ENCODE measurements around the gene ZNF804B.

ZNF804B gene

GRCh38 chr7:89246196-89246595 lies 486.7 kb downstream of the ZNF804B start:
- TF ChIP-seq, protein P1, sequence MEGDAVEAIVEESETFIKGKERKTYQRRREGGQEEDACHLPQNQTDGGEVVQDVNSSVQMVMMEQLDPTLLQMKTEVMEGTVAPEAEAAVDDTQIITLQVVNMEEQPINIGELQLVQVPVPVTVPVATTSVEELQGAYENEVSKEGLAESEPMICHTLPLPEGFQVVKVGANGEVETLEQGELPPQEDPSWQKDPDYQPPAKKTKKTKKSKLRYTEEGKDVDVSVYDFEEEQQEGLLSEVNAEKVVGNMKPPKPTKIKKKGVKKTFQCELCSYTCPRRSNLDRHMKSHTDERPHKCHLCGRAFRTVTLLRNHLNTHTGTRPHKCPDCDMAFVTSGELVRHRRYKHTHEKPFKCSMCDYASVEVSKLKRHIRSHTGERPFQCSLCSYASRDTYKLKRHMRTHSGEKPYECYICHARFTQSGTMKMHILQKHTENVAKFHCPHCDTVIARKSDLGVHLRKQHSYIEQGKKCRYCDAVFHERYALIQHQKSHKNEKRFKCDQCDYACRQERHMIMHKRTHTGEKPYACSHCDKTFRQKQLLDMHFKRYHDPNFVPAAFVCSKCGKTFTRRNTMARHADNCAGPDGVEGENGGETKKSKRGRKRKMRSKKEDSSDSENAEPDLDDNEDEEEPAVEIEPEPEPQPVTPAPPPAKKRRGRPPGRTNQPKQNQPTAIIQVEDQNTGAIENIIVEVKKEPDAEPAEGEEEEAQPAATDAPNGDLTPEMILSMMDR (IDR thresholded peaks at IDR 0.05; ENCODE audit: control insufficient read depth, extremely low read depth, insufficient read depth), result no peak
- H3K4me3 ChIP-seq (ENCODE audit: low read depth, low read length), result no peak overlapping the region
- DNase-seq (ENCODE audit: low read depth), result no peak

DNA sequence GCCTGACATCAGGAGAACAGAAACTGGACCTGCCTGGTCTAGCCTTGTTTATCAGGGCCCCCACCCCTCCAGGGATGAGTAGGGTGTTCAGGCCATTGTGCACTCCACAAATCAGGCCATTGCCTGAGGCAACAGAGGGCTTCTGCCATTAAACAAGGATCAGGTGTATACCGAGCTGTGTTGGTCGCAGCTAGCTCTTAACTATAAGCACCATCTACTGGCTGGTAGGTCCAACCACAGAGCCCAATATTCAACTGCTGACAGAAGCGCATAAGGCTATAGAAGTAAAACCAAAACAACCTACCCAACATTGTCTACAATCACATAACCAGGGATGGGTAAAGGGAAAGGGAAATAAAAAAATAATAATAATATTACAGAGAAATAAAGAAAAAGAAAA lies 487.7 kb downstream of the ZNF804B start:
- DNase-seq (ENCODE audit: low read depth), result no peak
- H3K4me3 ChIP-seq (ENCODE audit: low read depth, low read length), result no peak overlapping the region
- TF ChIP-seq, protein P1 (IDR thresholded peaks at IDR 0.05; ENCODE audit: control insufficient read depth, extremely low read depth, insufficient read depth), result 0 out of 2 replicates have a peak, but pooled peaks have one; percentile 8

DNA sequence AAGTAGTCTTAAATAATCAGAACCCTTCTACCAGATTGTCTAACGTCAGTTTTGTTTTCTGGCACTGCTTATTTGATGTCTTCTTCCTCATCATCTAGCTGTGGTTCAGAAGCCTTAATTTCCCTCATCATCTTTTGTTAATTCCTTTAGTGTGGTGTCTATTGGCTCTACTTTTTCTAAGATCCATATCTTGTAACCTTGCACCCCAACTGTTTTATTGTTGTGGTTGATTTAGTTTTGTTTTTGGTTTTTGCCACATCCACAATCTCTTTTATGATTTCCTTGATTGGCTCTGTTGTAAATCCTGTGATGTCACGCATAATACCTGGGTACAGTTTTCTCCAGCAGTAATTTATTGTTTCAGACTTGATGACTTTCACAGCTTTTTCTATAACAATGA lies 499.6 kb downstream of the ZNF804B start:
- no peak overlapping the region for H3K4me3 ChIP-seq (ENCODE audit: low read depth, low read length)
- DNase-seq (ENCODE audit: low read depth), result no peak
- TF ChIP-seq, protein P1 (IDR thresholded peaks at IDR 0.05; ENCODE audit: control insufficient read depth, extremely low read depth, insufficient read depth), result no peak

DNA sequence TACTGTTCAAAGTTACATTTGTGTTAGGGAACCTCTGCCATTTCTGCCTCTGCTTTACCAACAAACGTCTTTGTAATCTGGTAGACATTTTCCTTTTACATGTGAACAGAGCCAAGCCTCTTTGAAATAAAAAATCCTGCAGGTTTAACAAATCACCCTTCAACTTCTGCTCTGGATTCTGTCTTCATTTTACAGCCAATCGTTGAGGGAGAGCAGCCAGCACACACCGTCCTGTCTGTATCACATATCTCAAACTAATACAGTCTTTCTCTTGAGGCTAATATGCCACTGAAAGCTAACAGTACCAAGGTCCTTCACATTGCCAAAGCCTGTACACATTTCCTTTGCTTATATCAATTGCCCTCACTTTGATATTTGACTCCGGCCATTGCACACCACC lies 504.6 kb downstream of the ZNF804B start:
- no peak overlapping the region for H3K4me3 ChIP-seq (ENCODE audit: low read depth, low read length)
- TF ChIP-seq, protein P1 (IDR thresholded peaks at IDR 0.05; ENCODE audit: control insufficient read depth, extremely low read depth, insufficient read depth), result no peak
- no peak for DNase-seq (ENCODE audit: low read depth)

DNA sequence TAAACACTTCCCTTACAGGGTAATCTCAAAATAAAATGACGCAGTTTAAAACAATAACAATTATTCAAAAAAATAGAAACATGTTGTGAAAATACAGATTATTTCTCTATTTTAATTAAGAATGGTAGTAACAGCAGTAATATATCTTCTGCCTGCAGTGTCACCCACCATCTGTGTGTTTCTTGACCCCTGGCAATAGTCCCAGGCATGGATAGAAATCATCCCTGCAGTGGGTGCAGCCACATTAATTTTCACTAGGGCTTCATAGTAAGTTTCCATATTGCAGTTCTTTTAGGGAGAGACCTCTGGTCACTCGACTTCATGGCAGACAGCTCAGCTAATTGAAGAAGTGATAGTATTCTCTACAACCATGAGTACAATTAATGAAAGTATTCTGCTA lies 506.1 kb downstream of the ZNF804B start:
- no peak overlapping the region for H3K4me3 ChIP-seq (ENCODE audit: low read depth, low read length)
- DNase-seq (ENCODE audit: low read depth), result no peak
- TF ChIP-seq, protein P1 (IDR thresholded peaks at IDR 0.05; ENCODE audit: control insufficient read depth, extremely low read depth, insufficient read depth), result no peak

DNA sequence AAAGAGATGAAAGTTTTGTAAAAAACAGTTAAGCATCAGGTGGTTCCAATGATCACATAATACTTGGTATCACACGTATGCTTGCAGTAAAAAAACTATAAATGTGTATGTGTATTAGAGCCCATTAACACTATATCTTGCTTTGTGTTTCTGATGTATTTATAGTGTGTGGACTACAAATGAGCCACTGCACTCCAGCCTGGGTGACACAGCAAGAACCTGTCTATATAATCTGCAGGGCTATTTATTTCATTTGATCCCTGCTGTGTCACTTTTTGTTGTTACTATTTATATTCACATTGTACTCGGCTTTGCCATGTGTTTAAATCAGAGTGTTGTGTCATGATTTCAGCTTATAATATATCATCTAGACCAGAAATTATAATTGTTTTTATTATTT lies 523.8 kb downstream of the ZNF804B start:
- no peak for DNase-seq (ENCODE audit: low read depth)
- H3K4me3 ChIP-seq (ENCODE audit: low read depth, low read length), result no peak overlapping the region
- TF ChIP-seq, protein P1 (IDR thresholded peaks at IDR 0.05; ENCODE audit: control insufficient read depth, extremely low read depth, insufficient read depth), result no peak

DNA sequence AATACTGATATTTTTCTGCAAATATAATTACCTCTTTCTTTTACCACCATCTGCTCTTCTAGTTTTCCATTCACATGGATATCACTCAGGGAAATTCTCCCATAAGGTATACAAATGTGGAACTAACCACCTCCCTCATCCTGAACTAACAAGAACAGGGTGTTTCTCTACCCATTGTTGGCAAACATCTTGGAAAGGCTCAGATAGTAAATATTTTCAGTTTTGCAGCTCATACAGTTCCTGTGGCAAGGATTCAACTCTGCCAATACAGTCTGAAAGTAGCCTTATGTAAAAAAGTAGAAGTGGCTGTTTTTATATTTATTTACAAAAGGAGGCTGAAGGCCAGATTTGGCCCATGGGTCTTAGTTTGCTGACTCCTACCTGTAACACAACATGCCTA lies 549.0 kb downstream of the ZNF804B start:
- TF ChIP-seq, protein P1 (IDR thresholded peaks at IDR 0.05; ENCODE audit: control insufficient read depth, extremely low read depth, insufficient read depth), result no peak
- no peak overlapping the region for H3K4me3 ChIP-seq (ENCODE audit: low read depth, low read length)
- DNase-seq (ENCODE audit: low read depth), result peak; percentile 67

Data from LNCaP clone FGC (cell line).